ENCODE results near the gene CLDND2.

- TF ChIP-seq CTCF (IDR thresholded peaks at IDR 0.05) (no peak), POLR2A (IDR thresholded peaks at IDR 0.05) (no peak)
Observed at GRCh38 chr19:51346742-51347141, 22.1 kb downstream of the CLDND2 start.
